Subcutaneous adipose tissue (tissue), 4 donors: Measurements from ENCODE around the gene ADM2. TPM values are rescaled to one million over a fixed set of nuclear protein-coding genes. Genes with fewer than 3 reads are reported as not detected.

Experiments
- CTCF ChIP-seq: fragments of 450-650 bp; IDR thresholded peaks from one replicate; pipeline ENCODE4 v1.5.1; 2016; ENCODE audit warnings: low read depth, mild to moderate bottlenecking, control low read depth, antibody characterized with exemption, moderate library complexity
- total RNA-seq, 4 donors: library from RNA; depleted of rRNA; stranded (reverse); fragments of >200 nt; gene quantifications; one replicate each; pipeline ENCODE4 v1.1.0, GENCODE V29; 2016

Gene ADM2
- total RNA-seq, 4 donors from 2014 or later, result not detected

- no peak for TF ChIP-seq CTCF
Measured at GRCh38 chr22:50465066-50465930, 16.0 kb upstream of the ADM2 start.

- TF ChIP-seq CTCF, result no peak
Measured at GRCh38 chr22:50467341-50467740, 14.0 kb upstream of the ADM2 start.

- no peak for TF ChIP-seq CTCF
Measured at GRCh38 chr22:50467773-50468440, 13.4 kb upstream of the ADM2 start.

- no peak for TF ChIP-seq CTCF
Measured at GRCh38 chr22:50468626-50469025, 12.7 kb upstream of the ADM2 start.

- TF ChIP-seq CTCF, result no peak
Measured at GRCh38 chr22:50469377-50470305, 11.7 kb upstream of the ADM2 start.

- no peak for TF ChIP-seq CTCF
Measured at GRCh38 chr22:50470491-50470890, 10.9 kb upstream of the ADM2 start.
